ENCODE measurements around the gene MYOF.

GRCh38 chr10:93515071-93516005 is 33.2 kb upstream of the MYOF start:
- TF ChIP-seq CTCF (IDR thresholded peaks at IDR 0.05), result no peak
- TF ChIP-seq POLR2AphosphoS5 (IDR thresholded peaks at IDR 0.05), result no peak
- no peak for TF ChIP-seq EP300 (IDR thresholded peaks at IDR 0.05)
- no peak for TF ChIP-seq POLR2A (IDR thresholded peaks at IDR 0.05)

All from suprapubic skin (tissue), 4 donors.